NCI-H2171 (cell line): ENCODE data around the gene CAPZB.

ENCODE experiments used
- DNase-seq: peaks from one replicate; lab custom pipeline; 2025; lab: John Stamatoyannopoulos, UW

CAPZB gene

GRCh38 chr1:19367584-19368041 lies 117.7 kb downstream of the CAPZB start:
- DNase-seq: no peak

GRCh38 chr1:19366599-19367536 lies 118.5 kb downstream of the CAPZB start:
- DNase-seq: no peak

DNA sequence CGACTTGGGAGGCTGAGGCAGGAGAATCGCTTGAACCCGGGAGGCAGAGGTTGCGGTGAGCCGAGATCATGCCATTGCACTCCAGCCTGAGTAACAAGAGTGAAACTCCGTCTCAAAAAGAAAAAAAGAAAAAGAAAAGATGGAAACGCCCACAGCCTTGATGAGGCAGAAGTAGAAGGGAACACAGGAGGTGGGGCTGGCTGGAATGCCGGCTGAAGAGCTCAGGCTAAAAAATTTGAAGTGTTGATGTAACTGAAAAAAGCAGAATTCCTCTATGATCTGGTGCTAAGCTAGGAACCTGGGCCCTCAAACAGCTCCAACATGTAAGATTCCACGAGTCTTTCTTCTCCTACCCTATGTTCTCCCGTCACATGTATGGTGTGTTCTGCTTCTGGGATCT lies 119.6 kb downstream of the CAPZB start:
- no peak for DNase-seq

- DNase-seq: no peak
Observed at GRCh38 chr1:19363536-19364152, 121.7 kb downstream of the CAPZB start.

DNA sequence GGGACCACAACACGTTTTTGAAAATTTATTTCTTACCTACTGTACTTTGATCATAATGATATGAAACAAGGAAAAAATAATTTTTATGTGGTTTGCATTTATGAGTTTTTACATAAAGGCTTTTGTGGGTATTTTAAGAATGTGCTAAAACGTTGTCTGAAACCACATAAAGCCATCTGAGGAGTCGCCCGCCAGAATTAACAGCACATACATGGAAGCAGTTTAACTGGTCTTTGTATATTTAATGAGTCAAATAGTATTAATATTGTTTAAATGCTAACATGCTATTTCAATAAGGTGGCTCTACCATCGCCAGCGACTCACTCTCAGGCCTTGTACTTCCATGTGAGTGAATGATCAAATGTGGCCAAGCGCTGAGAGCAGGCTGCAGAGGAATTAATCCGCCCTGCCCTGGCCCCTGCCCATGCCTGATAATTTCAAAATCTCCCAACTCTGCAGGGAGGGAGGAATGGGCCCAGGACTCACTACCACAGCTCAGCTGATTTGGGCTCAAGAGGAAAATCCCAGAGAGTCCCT lies 123.7 kb downstream of the CAPZB start:
- DNase-seq: no peak

- peak; percentile 77 for DNase-seq
Observed at GRCh38 chr1:19360843-19361610, 124.3 kb downstream of the CAPZB start.

DNA sequence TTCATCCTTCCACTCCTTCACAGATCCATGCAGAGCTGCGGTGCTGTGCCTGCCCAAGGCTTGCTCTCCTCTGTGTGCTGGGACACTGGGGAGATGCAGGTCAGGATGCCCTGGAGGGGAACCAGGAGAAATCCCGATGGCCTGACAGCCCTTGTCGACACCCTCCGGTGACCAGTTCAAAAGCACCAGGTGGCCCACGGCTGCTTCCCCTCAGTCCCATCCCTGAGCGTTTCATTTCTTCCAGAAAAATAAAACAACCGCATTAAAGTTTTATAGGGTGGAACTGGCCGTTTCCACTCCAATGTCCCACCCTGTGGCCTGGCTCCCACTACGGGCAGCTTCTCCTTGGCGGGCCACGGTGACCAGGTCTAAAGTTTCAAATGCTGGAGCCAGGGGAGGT lies 124.9 kb downstream of the CAPZB start:
- no peak for DNase-seq

GRCh38 chr1:19360016-19360415 lies 125.3 kb downstream of the CAPZB start:
- no peak for DNase-seq

GRCh38 chr1:19359357-19359756 lies 126.0 kb downstream of the CAPZB start:
- no peak for DNase-seq

- no peak for DNase-seq
Observed at GRCh38 chr1:19358710-19359109, 126.6 kb downstream of the CAPZB start.

GRCh38 chr1:19357299-19357986 lies 127.9 kb downstream of the CAPZB start:
- DNase-seq: no peak

- no peak for DNase-seq
Observed at GRCh38 chr1:19356266-19356665, 129.1 kb downstream of the CAPZB start.

GRCh38 chr1:19354531-19354981 lies 130.8 kb downstream of the CAPZB start:
- no peak for DNase-seq

DNA sequence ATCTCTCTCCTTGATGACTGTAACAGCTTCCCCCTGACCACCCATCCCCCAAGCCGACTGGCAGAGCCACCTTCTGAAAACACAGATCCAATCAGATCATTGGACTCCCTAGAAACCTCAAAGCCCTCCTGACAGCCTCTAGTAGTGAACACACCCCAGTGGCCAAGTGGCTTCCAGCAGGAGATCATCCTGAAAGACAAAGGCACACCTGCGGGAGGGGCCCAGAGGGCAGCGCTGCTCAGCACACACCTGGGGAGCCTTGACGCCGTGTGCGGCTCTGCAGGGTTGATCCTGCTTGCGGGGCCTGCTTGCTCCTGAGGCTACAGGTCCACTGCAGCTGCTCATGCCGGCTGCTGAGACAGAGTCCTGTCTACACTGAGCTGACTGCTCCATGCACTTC lies 131.7 kb downstream of the CAPZB start:
- no peak for DNase-seq

GRCh38 chr1:19352839-19353238 lies 132.5 kb downstream of the CAPZB start:
- no peak for DNase-seq

DNA sequence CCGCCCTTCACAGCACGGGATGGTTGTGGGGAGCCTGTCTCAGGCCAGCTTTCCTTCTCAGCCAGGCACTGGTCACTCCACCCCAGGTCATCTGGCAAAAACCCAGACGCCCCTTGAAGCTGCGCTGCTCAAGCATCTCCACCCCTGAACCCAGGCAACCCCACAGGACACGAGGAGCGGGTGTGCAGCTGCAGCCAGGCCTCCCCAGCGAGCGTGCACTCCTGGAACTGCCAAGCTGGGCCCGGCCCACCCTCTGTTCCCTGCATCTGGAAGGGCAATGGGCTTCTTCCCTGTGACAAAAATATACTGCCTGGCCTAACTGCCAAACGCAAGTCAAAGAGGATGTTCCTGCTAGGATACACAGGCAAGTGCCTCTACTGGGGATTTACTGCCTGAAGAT lies 133.5 kb downstream of the CAPZB start:
- no peak for DNase-seq

GRCh38 chr1:19350566-19350965 lies 134.8 kb downstream of the CAPZB start:
- DNase-seq: no peak

DNA sequence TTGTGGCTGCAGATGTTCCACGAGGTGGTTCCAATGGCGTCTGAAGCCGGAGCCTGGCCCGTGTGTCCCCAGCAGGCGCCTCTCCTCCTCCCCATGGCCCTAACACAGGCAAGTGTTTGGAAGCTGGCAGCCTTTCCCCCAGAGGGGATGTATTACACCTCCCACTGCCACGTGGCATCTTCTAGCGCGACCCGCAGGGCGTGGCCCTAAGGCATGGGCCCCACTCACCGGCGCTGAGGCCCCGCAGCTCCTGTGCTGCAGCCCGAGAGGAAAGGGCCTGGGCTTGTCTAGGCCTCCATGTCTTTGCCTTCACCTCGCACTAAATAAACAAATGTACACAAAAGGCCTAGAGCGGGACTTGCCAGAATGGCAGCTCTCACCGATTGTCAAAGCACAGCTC lies 135.3 kb downstream of the CAPZB start:
- DNase-seq: no peak

DNA sequence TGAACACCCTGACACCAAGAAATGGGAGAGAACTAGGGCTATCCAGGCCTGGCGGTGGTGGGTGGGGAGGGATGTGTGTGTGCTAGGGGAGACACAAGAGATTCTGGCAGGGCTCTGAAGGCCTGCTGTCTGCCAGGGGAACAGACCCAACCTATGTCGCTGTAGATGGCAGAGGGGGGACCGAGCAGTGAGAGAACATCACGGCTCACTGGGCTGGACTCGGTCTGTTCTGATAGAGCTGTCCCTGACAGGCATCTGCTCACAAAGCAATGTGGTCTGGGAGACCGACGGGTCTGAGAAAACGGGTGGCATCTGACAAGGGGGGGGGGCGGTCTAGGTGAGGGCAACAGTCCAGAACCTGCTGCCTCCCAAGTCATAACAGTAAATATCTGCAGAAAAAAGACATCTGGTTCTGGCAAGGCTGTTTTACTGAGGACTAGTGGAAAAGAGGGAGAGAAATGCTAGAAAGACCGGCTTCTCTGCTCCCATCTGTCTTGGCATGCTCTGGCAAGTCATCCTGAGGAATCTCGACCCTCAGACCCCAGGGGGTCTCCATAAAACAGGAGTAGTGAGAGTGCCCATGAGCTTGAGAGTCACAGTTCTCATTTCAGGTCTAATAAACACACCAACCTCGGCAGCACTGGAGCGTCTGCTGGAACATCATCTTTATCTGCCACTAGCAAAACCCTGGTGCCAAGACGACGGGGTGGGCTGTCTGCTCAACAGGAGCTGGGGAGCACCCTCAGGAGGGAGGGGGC lies 136.7 kb downstream of the CAPZB start:
- no peak for DNase-seq

GRCh38 chr1:19347533-19348172 lies 137.7 kb downstream of the CAPZB start:
- no peak for DNase-seq
